Sigmoid colon (tissue), 4 donors: Measurements from ENCODE around the gene CUX1.

Source experiments
- CTCF ChIP-seq, 4 experiments: fragments of 450-650 bp in 3 of 4; fragments of 200-600 bp in 1 of 4; IDR thresholded peaks; one replicate each; pipeline ENCODE4 v1.5.1; 2016 to 2019; ENCODE audit warnings: antibody characterized with exemption in 4 of 4, mild to moderate bottlenecking in 3 of 4, moderate library complexity in 2 of 4
- EP300 ChIP-seq, 4 donors: sonication (generic); formaldehyde crosslinking; IDR thresholded peaks; one replicate each; pipeline ENCODE4 v1.6.1; 2017; ENCODE audit warnings: antibody characterized with exemption in 4 of 4
- POLR2A ChIP-seq, 2 donors: fragments of 450-650 bp; IDR thresholded peaks; one replicate each; pipeline ENCODE4 v1.6.1; 2016; ENCODE audit warnings: antibody characterized with exemption in 2 of 2, mild to moderate bottlenecking in 2 of 2, moderate library complexity in 2 of 2
- POLR2AphosphoS5 ChIP-seq, 4 donors: sonication (generic); formaldehyde crosslinking; IDR thresholded peaks; one replicate each; pipeline ENCODE4 v1.6.1; 2017; ENCODE audit warnings: antibody characterized with exemption in 4 of 4

GRCh38 chr7:101985057-101985902 is 167.9 kb downstream of the CUX1 start:
- TF ChIP-seq CTCF (IDR thresholded peaks at IDR 0.05) (no peak), POLR2AphosphoS5 (IDR thresholded peaks at IDR 0.05) (no peak), EP300 (IDR thresholded peaks at IDR 0.05) (no peak), POLR2A (IDR thresholded peaks at IDR 0.05) (no peak)
